LoVo (cell line): ENCODE data around the gene NOG.

Experiments used
- DNase-seq: peaks from one replicate; pipeline ENCODE4 v3.0.0-alpha.2; 2016; ENCODE audit warnings: low spot score

The NOG gene

DNA sequence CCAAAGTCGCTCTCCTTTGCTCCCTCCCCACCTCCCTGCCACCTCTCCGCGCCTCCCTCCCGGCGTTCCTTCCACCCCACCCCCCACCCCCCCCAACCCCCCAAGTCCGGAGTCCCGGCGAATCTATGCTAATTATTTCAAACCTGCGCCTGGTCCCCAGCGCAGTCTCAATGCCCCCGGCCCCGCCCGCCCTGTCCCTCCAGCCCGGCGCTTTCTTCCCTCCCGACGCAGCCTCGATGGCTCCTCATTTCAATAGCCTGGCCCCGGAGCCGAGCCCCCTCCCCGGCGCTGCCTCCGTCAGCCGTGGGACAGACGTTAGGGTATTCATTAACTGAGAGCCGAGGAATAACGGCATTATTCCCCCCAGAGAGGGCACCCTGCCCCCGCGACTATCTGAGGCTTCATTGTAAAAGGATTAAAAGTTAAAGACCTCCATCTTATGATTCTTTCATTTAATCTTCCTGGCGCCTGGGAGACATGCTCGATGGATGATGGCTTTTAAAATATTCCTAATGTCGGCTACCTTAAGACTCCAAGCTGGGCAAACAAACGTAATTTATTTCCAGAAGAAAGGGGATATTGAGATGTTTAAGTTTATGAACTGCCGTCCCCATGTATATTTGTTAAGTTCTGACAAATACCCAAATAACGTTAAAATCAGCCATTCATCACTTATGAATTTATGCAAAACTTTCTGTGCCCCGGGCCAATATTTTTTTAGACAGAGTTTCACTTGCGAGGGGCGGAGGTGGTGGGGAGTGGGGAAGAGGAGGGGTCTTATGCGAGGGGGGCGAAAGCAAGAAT lies 3.4 kb downstream of the NOG start:
- no peak for DNase-seq

DNA sequence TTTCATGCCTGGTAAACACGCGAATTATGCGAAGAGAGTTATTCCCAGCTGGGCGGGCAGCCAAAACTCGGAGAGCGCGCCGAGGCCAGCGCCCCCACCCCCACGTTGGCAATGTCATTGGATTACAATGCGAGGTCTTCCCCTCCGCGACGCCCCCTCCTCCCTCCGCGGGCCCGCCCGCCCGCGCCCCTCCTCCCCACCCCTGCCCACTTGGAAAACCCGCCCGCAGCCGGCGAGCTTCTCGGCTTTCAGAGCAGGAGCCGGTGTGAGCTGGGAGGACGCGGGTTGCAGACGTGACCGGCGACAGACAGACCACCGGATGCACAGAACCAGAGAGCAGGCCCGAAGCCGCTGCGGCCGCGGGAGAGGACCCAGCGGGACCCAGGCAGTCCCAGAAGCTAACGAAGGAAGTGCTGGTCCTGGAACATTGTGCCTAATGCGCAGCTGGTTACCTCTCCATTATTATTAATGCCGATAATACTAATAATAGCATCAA lies 4.0 kb downstream of the NOG start:
- DNase-seq: no peak

GRCh38 chr17:56598466-56598865 lies 5.0 kb downstream of the NOG start:
- DNase-seq: no peak

DNA sequence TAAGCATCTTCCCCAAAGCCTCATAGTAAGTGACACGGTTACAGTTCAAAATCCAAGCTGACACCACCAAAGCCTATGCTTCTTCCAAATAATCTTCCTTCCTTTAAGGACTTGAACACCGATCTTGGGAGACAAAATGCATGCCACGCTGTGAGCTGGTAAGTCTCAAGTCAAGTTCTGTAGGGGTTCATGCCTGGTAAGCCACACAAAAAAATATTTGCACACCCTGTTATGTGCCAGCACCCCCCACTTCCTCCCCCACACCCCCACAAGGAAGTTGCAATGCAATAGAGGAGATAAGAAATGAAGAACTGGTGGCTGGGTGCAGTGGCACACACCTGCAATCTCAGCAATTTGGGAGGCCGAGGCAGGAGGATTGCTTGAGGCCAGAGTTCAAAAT lies 5.6 kb downstream of the NOG start:
- DNase-seq: no peak

GRCh38 chr17:56599566-56599965 lies 6.1 kb downstream of the NOG start:
- no peak for DNase-seq

DNA sequence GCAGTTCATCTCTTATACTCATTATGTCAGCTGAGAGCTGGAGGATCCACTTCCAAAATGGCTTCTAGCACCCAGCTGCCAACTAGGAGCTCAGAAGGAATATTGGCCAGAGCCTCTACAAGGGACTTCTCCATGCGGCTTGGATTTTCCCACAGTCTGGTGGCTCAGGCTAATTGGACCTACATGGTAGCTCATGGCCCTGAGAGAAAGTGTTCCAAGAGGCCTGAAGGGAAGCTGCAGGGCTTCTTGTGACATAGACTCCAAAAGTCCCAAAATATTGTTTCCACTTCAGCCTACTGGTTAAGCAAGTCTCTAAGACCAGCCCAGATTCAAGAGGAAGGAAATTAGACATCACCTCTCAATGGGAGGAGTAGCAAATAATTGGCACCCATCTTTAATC lies 6.8 kb downstream of the NOG start:
- no peak for DNase-seq

DNA sequence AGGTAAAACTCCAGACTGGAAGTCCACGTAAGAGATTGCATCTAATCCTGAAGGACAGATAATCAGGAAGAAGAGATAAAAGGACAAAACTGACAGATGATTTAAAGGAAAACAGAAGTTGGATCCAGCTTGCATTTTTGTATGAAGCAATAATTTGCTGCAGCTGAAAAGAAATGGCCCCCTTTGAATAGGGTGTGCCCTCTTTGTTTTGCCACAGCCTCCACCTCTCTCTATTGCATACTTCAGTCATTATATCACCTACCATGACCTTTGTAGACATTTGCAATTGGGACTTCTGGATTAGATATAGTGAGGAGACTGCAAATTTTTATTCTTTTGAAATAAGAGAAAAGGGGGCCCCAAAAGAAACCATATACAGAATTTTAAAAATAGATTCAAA lies 8.1 kb downstream of the NOG start:
- no peak for DNase-seq

DNA sequence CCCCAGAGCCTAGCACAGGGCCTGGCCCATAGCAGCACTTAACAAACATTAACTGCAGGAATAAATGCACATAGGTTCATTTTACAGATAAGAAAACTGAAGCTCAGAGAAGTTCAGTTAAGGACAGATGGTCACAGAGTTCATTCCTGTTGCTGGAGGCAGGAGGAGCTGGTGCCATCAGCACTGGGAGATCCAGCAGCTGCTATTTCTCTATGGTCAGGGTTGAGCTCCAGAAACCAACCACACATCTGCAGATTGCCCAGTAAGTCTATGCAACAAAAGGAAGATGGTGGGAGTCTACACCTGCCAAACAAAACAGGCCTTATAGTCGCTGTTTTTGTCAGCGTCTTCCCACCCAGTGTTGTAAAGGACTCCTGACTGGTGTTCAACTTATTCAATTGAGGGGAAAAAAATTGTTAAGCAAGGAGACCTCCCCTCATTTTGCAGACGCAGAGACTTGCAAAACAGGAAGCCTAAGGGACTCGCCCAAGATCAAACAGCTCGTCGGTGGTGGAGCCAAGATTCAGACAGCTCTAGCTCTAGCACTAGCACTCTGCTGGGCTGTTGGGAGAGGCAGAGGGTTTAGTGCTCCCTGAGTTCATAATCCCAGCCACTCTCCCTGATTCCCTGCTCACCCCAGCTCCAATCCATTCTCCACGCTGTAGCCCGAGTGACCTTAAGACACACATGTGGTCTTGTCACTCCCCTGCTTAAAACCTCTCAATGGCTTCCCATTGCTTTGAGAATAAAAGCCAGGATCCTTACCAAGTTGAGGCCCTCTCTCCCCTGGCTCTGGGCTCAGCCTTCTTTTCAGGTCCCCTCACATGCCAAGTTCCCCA lies 9.0 kb downstream of the NOG start:
- DNase-seq: no peak

GRCh38 chr17:56603486-56604238 lies 10.2 kb downstream of the NOG start:
- DNase-seq: no peak

DNA sequence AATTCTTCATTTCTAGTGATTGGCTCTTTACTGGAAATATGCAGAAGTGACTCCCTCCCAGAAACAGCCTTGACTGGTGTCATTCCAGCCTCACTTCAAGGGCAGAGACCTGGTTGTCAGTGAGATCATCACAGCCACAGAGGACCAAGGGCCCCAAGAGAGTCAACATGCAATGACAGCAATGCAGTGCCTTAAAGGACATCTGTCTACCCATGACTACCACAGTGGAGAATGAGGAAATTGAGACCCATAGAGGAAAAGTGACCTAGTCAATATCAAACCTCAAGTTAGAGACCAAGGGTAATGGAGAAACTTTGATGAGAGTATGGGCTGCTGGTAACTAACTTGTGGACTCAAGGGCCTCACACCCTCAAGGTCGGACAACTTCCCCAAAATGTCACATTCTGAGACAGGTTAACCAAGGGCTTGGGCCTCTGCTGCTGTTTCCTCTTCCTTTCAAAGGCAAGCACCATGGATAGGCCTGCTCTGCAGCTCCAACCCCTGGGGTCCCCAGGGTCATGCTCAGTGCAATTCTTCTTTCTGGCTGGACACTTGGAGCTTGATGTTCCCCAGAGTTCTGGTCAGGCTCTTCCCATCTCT lies 11.3 kb downstream of the NOG start:
- DNase-seq: no peak

GRCh38 chr17:56608944-56609343 lies 15.4 kb downstream of the NOG start:
- DNase-seq: no peak

DNA sequence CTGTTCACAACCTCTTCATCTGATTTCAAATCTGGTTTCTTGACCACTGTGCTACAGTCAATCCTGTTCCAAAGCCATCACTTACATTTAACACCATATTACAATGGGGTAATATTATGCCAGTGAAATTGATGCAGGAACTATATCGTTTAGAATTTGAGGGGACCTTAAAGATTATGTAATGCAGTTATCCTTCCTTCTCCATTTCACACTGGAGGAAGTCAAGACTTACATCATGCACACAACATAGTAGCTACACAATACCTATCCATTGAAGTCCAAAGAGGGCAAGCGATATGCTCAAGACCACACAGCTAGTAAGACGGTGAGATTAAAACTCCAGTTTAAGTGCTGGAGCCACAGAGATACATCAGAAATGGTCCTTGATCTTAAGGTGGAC lies 16.8 kb downstream of the NOG start:
- DNase-seq: no peak

- DNase-seq: no peak
Measured at GRCh38 chr17:56613131-56613530, 19.6 kb downstream of the NOG start.

- DNase-seq: no peak
Measured at GRCh38 chr17:56614522-56614921, 21.0 kb downstream of the NOG start.

DNA sequence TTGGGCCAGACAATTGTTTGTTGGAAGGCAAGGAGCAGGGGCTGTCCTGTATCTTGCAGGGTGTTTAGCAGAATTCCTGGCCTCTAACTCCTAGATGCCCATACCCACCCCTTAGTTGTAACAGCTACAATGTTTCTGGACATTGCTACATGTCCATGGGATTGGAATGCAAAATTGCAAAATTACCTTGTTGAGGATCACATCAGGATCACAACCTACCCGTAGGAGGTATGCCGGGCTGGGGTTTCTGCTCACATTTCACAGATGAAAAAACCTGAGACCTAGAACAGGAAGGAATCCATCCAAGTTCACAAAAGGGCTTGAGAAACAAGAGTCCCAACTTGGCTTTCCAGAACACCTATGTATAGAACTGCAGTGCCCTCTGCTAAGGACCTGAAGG lies 22.7 kb downstream of the NOG start:
- no peak for DNase-seq

DNA sequence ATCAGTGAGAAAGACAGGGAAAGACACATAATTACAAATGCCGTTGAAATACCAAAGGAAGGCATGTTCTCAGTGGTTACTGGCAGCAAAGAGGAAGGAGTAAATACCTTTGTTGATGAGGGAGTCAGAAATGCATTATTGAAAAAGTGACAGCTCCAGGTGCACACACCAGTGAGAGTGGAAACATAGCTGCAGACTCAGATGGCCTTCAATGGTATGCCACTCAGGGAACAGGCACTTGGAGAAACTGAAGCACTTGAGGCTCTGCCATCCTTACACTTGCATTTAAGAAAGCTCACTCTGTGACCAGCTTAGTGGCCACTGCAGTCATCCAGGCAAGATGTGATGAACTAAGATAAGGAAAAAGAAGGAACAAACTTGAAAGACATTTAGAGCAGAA lies 29.9 kb downstream of the NOG start:
- DNase-seq: no peak

DNA sequence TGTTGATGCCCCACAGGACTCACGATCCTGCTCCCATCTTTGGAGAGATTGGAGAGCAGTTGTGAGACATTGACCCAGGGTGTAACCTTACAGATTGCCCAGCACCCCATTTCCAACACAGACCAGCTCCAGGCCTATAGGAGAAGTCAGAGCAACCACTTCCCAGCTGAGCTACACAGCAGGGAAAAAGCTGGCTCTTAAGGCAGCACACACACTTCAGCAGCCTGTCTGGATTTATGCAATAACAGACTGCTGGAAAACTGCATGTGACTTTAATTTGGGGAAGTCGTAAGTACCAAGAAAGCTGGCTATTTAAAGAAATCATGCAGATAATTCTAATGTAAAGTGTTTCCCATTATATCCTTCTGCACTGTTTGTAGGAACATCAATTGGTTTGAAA lies 30.8 kb downstream of the NOG start:
- DNase-seq: no peak

DNA sequence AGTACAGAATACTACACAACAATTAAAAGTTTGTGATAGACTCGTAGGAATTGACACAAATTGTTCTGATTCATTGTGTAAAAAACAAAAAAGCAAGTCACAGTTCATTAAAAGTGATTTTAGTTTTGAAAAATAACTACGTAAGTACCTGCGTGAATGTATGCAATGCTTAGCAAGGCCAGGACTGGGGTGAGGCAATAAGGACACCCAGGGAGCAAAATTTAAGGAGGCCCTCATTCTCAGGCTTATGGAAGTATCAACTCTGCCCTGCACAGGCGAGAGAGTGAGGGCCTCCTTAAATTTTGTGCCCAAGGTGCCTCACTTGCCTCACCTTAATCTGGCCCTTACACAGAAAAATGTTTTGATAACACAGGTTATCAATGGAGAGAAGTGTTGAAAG lies 31.4 kb downstream of the NOG start:
- DNase-seq: no peak

- DNase-seq: no peak
Measured at GRCh38 chr17:56629531-56630075, 36.1 kb downstream of the NOG start.

GRCh38 chr17:56630202-56630601 lies 36.7 kb downstream of the NOG start:
- no peak for DNase-seq

DNA sequence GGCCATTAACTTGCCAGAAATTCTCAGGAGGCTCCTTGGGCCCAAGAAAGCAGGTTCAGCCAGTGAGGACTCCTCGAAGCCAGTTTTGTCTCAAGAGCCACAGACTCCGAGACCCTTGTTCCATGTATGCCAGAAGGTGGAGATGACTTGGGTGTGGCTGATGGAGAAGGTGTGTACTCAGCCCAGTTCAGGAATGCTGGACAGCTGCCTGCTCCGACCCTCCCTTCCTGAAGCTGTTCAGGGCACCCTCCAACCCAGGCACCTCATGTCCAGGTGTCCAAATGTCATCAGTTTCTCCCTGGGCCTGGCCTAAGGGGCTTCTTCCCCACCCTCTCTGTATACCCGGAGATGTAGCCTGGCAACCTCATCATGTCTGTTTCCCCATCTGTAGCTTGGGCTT lies 40.2 kb downstream of the NOG start:
- no peak for DNase-seq

- no peak for DNase-seq
Measured at GRCh38 chr17:56635641-56636040, 42.1 kb downstream of the NOG start.
